NOMO-1 treated with dmso at 0.1 percent for 144 hours (cell line): ENCODE results near the gene KCTD1.

Experiments
- DNase-seq: peaks from one replicate; lab custom pipeline; 2025; ENCODE audit not compliant: unreplicated experiment; lab: John Stamatoyannopoulos, UW

The KCTD1 gene

DNA sequence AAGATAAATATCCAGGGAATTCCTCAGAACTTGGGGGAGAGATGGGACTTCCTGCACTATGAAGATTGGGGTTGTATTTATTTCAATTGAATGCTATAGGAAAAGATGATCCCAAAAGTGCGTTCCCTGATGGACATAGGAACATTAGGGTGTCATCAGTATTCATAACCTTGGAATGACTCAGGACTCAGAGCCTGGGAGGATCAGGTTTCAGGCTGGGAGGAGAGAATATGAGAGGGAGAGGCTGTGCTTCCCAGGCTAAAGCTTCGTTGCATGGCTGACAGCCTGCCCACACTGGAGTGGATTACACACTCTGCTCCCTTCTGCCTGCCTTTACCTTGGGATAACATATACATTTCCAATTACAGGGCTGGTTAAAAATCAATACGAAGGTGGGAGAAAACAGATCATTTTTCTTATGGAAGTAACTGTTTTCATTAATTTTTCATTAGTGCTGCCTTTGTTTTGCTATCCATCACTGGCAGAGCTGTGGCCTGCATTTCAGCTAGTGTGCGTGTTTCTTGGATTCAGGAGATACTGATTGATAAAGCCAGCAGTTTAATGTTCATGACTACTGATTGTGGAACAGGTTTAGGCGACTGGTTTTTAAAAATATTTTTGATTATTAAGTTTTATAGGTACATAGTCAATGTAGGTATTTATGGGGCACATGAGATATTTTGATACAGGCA lies 118.7 kb downstream of the KCTD1 start:
- no peak for DNase-seq

DNA sequence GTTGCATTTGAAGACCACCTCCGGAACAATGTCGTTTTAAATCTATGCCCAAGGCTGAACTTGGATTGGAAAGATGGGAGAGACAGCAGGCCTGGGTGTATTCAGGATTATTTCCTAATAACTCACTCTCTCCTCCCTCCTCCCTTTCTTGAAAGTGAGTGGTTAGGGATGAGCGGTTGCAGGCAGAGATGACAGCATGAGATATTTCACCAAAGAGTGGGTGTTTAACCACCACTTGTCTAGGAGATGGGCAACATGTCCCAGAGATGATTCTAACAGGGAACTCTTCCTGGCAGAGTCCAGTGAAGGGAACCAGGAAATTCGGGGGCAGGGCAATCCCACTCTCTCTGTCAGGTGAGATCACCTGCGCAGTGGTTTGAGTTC lies 123.2 kb downstream of the KCTD1 start:
- no peak for DNase-seq

DNA sequence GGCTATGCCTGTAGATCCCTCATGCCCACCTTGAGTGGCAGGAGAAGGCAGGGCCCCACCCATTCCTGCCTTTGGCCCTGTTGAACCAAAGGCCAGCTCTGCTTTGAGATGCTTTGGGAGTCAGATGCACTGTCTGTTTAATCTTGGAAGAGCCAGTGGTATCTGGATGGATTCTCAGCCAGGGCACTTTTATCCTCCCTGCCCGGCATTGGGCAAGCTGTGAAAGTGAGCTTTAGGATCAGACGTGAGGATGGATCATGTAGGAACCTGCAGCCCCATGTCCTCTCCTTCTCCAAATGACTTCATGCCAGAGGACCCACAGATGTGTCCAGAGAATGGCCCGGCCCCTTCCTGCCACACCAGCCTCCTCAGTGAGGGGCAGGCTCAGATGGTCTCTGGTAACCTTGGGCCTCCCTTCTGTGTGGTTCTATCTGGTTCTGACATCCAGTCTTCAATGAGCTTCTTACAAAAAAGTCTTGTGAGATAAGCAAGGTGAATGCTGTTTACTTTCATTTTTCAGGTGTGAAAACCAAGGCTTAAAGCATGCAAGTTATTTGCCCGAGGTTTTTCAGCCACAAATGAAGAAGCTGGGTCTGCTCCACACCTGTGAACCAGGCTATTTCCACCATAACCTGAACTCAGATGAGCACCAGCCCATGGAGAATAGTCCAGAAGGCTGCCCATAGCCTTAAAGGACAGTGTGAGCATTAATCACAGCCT lies 123.8 kb downstream of the KCTD1 start:
- DNase-seq, result no peak

GRCh38 chr18:26422472-26423162 lies 125.7 kb downstream of the KCTD1 start:
- DNase-seq, result no peak

DNA sequence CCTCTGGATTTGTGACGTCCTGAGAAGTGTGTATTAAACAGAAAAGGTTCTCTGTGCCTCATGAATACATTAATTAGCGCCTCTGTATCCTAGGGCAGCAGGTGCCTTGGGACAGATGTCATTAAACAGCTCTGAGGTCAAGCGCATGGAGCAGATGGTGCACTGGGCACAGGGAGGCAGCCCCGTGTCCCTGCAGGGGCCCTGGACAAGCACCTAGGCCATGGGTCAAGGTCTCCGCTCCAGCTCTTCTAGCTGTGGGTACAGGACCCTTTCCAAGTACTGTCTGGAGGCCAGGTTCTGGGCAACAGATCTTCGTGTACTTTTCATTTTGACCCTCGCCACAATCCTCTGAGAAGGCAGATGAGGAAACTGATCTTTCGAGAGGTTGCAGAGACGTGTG lies 126.4 kb downstream of the KCTD1 start:
- DNase-seq, result no peak

DNA sequence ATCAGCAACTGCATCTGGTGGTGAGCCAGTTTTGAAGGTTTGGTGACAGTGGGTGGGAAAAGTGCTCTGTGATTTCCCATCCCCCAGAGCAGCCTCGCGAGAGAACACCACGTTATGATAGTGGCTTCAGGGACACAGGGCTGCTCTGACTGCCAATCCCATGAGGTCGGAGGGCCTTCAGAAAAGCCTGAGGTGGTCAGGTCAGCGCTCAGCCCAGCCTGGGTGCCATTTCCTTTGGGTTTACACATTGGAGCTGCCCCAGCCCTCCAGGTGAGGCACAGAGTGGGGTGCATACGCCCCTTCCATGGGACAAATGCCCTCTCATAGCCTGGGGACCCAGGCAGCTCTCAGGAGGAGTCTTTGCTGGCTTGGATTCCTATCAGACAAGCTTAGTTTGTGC lies 126.8 kb downstream of the KCTD1 start:
- DNase-seq, result no peak

- no peak for DNase-seq
Measured at GRCh38 chr18:26419746-26420145, 128.6 kb downstream of the KCTD1 start.

GRCh38 chr18:26418225-26418624 lies 130.1 kb downstream of the KCTD1 start:
- DNase-seq, result no peak

- no peak for DNase-seq
Measured at GRCh38 chr18:26417190-26417589, 131.2 kb downstream of the KCTD1 start.

DNA sequence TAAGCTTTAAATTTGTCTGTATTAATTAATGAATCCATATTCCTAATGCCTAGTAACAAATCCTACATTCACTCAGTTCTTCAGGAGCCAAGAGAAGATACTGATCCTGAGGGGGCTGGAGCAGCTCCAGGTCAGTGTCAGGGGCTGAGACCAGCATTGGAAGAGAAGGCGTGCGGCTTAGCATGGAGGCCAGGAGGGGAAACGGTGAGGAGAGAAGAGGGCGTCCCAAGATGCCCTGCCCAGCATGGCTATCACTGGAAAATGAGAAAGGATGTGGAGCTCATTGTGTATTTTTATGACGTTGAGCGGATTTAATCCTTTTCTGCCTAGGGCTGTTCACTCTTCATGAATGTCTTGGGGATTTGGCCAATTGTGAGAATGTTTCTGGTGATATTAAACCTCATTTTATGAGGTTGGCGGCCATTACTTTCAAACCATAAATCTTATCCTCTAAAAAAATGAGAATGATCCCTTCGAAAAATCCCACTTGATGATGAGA lies 131.7 kb downstream of the KCTD1 start:
- no peak for DNase-seq

DNA sequence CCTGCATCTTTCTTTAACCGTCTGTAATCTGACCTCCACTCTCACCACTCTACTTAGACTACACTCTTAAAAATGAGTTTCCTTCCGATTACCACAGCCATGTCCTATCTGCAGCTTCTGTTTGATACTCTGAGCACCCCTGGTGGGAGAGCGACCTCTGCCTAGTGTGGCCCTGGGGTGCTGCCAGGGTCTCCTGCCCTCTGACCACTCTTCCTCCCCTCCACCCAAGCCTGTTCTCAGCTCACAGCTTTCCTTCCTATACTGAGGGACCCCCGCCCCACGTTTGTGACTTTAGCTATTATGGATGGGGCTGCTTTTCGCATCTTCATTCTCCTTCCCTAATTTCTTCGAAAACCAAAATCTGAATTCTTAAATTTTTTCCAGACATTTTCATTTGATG lies 132.7 kb downstream of the KCTD1 start:
- no peak for DNase-seq

DNA sequence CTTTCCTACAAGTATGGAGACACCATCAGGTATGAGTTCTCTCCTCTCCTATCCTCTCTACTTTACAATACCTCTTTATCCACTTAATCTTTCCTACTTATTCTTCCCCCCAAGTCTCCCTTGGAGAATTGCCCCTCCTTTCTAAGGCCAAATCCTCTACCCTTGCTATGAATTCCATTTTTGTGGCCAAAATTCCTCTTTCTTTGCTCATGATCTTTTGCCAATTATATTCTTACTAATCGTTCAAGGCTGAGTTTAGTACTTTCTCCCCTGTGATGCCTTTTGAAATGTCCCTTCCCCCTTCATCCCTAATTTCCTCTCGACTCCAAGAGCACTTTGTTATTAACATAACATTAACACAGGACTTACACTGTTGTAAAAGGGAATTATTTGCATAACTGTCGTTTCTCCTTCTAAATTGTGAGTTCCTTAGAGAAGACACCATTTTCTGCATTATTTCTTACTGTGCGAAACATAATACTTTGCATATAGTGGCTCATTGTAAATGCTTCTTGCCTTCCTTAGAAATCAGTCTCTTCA lies 133.4 kb downstream of the KCTD1 start:
- DNase-seq, result no peak

- DNase-seq, result no peak
Measured at GRCh38 chr18:26409091-26409490, 139.3 kb downstream of the KCTD1 start.

DNA sequence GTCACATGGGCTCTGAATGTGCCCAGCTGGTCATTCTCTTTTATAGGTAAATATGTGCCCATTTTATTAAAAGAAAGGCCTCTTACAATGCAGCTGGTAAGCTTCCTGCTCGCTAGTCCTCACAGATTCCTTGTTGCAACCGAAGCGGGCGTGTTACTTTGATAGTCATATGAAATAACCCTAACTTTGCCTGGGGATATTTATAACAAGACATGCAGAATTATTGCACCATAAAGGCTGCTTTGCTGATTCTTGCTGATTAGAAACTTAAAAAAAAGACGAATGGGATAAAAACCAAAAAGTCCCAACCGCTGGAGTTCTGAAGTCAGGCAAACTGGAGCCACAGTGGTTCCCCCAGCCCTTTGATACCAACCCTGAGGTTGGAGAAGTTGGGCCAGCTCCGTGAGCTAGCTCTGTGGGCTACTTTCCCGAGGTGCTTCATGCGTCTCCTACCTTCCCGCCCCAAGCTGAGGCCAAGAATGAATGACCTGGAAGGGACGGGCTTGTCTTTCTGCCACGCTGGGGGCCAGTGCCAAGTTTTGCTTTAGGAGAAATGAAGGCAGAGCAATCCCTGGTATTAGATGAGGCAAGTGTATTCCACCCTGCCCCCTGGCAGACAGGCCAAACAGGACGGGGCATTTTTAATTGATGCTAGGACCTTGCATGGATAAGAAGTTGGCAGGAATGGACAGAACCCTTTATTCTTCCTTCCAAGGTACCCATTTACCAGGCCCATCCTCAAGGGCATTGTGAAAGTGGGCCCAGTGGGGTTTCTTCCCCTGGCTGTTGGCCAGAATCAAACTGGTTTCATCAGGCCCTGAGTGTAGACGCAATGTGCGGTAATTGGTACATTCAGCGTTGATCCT lies 140.4 kb downstream of the KCTD1 start:
- DNase-seq, result no peak

GRCh38 chr18:26406854-26407517 lies 141.4 kb downstream of the KCTD1 start:
- no peak for DNase-seq

GRCh38 chr18:26406324-26406723 lies 142.0 kb downstream of the KCTD1 start:
- DNase-seq, result no peak

DNA sequence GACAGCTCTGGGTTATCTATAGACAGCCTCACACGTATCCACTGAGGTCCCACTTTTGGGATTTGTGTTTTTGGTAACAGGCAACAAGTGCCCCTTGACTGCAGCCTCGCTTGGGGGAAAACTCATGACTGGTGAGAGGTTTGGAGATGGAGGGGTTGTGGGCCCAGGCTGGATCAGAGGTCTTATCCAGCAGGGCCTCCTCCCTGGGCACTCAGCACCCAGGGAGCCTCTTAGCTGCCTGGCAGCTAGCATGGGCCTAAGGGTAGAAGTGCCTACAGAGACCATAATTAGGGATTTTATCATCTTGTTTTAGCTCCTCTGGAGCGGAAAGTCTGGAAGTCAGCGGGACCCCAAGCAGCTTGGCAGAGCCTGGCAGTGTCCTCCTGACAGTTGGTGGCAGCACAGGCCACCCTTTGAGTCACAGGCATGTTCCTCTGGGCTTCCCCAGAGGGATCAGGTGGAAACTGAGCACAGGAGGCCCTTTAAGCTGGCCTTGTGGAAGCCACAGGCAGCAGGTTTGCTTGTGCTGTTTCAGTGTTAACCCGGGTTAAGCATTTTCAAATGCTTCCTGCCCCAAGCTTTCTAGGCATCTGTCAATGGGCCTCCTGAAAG lies 143.1 kb downstream of the KCTD1 start:
- DNase-seq, result no peak
